Measurements from ENCODE around the gene PRAC1.

The PRAC1 gene

GRCh38 chr17:48738424-48738802 lies 16.1 kb upstream of the PRAC1 start:
- H3K9ac ChIP-seq (ENCODE audit: low read depth, low read length, poor library complexity), result no peak overlapping the region
- no peak overlapping the region for H2BK15ac ChIP-seq (ENCODE audit: low read length)
- H3K4ac ChIP-seq (ENCODE audit: low read length), result no peak overlapping the region
- H3K4me2 ChIP-seq (ENCODE audit: insufficient read depth, low read length, poor library complexity, severe bottlenecking), result no peak overlapping the region
- no peaks in the 10 kb centered on the region for H3K79me1 ChIP-seq (ENCODE audit: low read depth, low read length)
- peaks cover 0 to 5% of the 10 kb centered on the region in 2 donors for H3K9me3 ChIP-seq (replicated peaks in 1 of 2; ENCODE audit: control insufficient read depth in 2 of 2, insufficient read depth in 1 of 2, low read depth in 1 of 2, low read length in 2 of 2)
- peak overlapping the region in 1 of 2 donors; percentile 41 for H3K4me3 ChIP-seq (ENCODE audit: low read length in 2 of 2)
- no CpG with 5 or more reads among the region's 11 CpGs for WGBS, 2 donors (ENCODE audit: extremely low coverage in 2 of 2, insufficient read length in 2 of 2, insufficient replicate concordance in 1 of 2)
- H3K18ac ChIP-seq (ENCODE audit: low read length), result no peak overlapping the region
- H2BK120ac ChIP-seq (ENCODE audit: low read depth, low read length), result no peak overlapping the region
- no peak overlapping the region for H3K23ac ChIP-seq (ENCODE audit: low read depth, low read length, poor library complexity)
- H4K91ac ChIP-seq (ENCODE audit: low read depth, low read length, poor library complexity), result no peak overlapping the region
- H3K27me3 ChIP-seq (ENCODE audit: control insufficient read depth in 3 of 3, insufficient read depth in 3 of 3, low read depth in 1 of 3, low read length in 3 of 3), result peaks cover 29 to 97% (median 94%) of the 10 kb centered on the region in 3 experiments
- no peak overlapping the region for H2AK5ac ChIP-seq (ENCODE audit: low read depth, low read length)
- H3K4me1 ChIP-seq (ENCODE audit: control insufficient read depth in 2 of 2, insufficient read depth in 1 of 2, low read depth in 1 of 2, low read length in 2 of 2), result no peaks in the 10 kb centered on the region
- no peak overlapping the region for H2AFZ ChIP-seq (ENCODE audit: low read length)
- H2BK5ac ChIP-seq (ENCODE audit: low read length), result no peak overlapping the region
- no peak for DNase-seq (ENCODE audit: low spot score)
- H3K14ac ChIP-seq (ENCODE audit: low read length), result no peak overlapping the region
- H3K27ac ChIP-seq (replicated peaks; ENCODE audit: low read length), result no peak overlapping the region
- H3K36me3 ChIP-seq (replicated peaks in 1 of 2; ENCODE audit: control insufficient read depth in 2 of 2, insufficient read depth in 2 of 2, low read length in 2 of 2), result no peaks in the 10 kb centered on the region
- no peak overlapping the region for H4K8ac ChIP-seq (ENCODE audit: low read depth, low read length)
- H2BK12ac ChIP-seq (ENCODE audit: low read length), result no peak overlapping the region

- H3K79me1 ChIP-seq (ENCODE audit: low read depth, low read length), result no peaks in the 10 kb centered on the region
- H4K8ac ChIP-seq (ENCODE audit: low read depth, low read length), result no peak overlapping the region
- H2AK5ac ChIP-seq (ENCODE audit: low read depth, low read length), result no peak overlapping the region
- WGBS, 2 donors (ENCODE audit: extremely low coverage in 2 of 2, insufficient read length in 2 of 2, insufficient replicate concordance in 1 of 2), result no CpG with 5 or more reads among the region's 4 CpGs
- H3K9me3 ChIP-seq (replicated peaks in 1 of 2; ENCODE audit: control insufficient read depth in 2 of 2, insufficient read depth in 1 of 2, low read depth in 1 of 2, low read length in 2 of 2), result peaks cover 0 to 5% of the 10 kb centered on the region in 2 donors
- H2BK15ac ChIP-seq (ENCODE audit: low read length), result no peak overlapping the region
- no peaks in the 10 kb centered on the region for H3K4me1 ChIP-seq (ENCODE audit: control insufficient read depth in 2 of 2, insufficient read depth in 1 of 2, low read depth in 1 of 2, low read length in 2 of 2)
- H2BK120ac ChIP-seq (ENCODE audit: low read depth, low read length), result no peak overlapping the region
- no peak overlapping the region for H3K9ac ChIP-seq (ENCODE audit: low read depth, low read length, poor library complexity)
- no peak overlapping the region for H2BK12ac ChIP-seq (ENCODE audit: low read length)
- no peak overlapping the region for H3K4me2 ChIP-seq (ENCODE audit: insufficient read depth, low read length, poor library complexity, severe bottlenecking)
- H2AFZ ChIP-seq (ENCODE audit: low read length), result no peak overlapping the region
- no peak overlapping the region for H3K27ac ChIP-seq (replicated peaks; ENCODE audit: low read length)
- DNase-seq (ENCODE audit: low spot score), result no peak
- no peak overlapping the region for H3K23ac ChIP-seq (ENCODE audit: low read depth, low read length, poor library complexity)
- H3K27me3 ChIP-seq (ENCODE audit: control insufficient read depth in 3 of 3, insufficient read depth in 3 of 3, low read depth in 1 of 3, low read length in 3 of 3), result peaks cover 37 to 97% (median 94%) of the 10 kb centered on the region in 3 experiments
- no peak overlapping the region for H2BK5ac ChIP-seq (ENCODE audit: low read length)
- H3K4ac ChIP-seq (ENCODE audit: low read length), result no peak overlapping the region
- no peak overlapping the region for H3K18ac ChIP-seq (ENCODE audit: low read length)
- H3K36me3 ChIP-seq (replicated peaks in 1 of 2; ENCODE audit: control insufficient read depth in 2 of 2, insufficient read depth in 2 of 2, low read length in 2 of 2), result no peaks in the 10 kb centered on the region
- no peak overlapping the region for H3K4me3 ChIP-seq (ENCODE audit: low read length in 2 of 2)
- H3K14ac ChIP-seq (ENCODE audit: low read length), result no peak overlapping the region
- H4K91ac ChIP-seq (ENCODE audit: low read depth, low read length, poor library complexity), result no peak overlapping the region
Observed at GRCh38 chr17:48737330-48738043, 15.2 kb upstream of the PRAC1 start.

DNA sequence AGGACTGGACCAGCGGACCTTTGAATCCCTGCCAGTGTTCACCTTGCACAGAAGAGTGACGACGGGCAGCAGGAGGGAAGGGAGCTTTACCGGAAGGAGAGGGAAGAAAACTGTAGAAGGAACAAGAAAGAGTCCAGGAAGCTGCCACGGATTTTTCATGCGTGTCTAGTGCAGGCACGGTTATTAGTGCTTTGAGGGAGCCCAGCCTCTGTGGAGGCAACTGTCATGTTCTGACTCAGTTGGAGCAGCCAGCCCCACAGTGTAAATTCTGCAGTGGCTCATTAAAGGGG lies 12.7 kb upstream of the PRAC1 start:
- WGBS, 2 donors (ENCODE audit: extremely low coverage in 2 of 2, insufficient read length in 2 of 2, insufficient replicate concordance in 1 of 2), result no CpG with 5 or more reads among the region's 7 CpGs

GRCh38 chr17:48734333-48735061 lies 12.2 kb upstream of the PRAC1 start:
- H3K79me1 ChIP-seq (ENCODE audit: low read depth, low read length), result no peaks in the 10 kb centered on the region
- no peaks in the 10 kb centered on the region for H3K36me3 ChIP-seq (replicated peaks in 1 of 2; ENCODE audit: control insufficient read depth in 2 of 2, insufficient read depth in 2 of 2, low read length in 2 of 2)
- no peak overlapping the region for H2BK15ac ChIP-seq (ENCODE audit: low read length)
- H2AFZ ChIP-seq (ENCODE audit: low read length), result no peak overlapping the region
- H3K9me3 ChIP-seq (replicated peaks in 1 of 2; ENCODE audit: control insufficient read depth in 2 of 2, insufficient read depth in 1 of 2, low read depth in 1 of 2, low read length in 2 of 2), result peaks cover 0 to 5% of the 10 kb centered on the region in 2 donors
- no peak overlapping the region for H2BK5ac ChIP-seq (ENCODE audit: low read length)
- H2BK120ac ChIP-seq (ENCODE audit: low read depth, low read length), result no peak overlapping the region
- H4K8ac ChIP-seq (ENCODE audit: low read depth, low read length), result no peak overlapping the region
- H3K4ac ChIP-seq (ENCODE audit: low read length), result no peak overlapping the region
- H3K4me1 ChIP-seq (ENCODE audit: control insufficient read depth in 2 of 2, insufficient read depth in 1 of 2, low read depth in 1 of 2, low read length in 2 of 2), result no peaks in the 10 kb centered on the region
- WGBS, 2 donors (ENCODE audit: extremely low coverage in 2 of 2, insufficient read length in 2 of 2, insufficient replicate concordance in 1 of 2), result no CpG with 5 or more reads among the region's 14 CpGs
- no peak overlapping the region for H3K4me2 ChIP-seq (ENCODE audit: insufficient read depth, low read length, poor library complexity, severe bottlenecking)
- peaks cover 44 to 98% (median 94%) of the 10 kb centered on the region in 3 experiments for H3K27me3 ChIP-seq (ENCODE audit: control insufficient read depth in 3 of 3, insufficient read depth in 3 of 3, low read depth in 1 of 3, low read length in 3 of 3)
- no peak for DNase-seq (ENCODE audit: low spot score)
- H2AK5ac ChIP-seq (ENCODE audit: low read depth, low read length), result no peak overlapping the region
- H3K23ac ChIP-seq (ENCODE audit: low read depth, low read length, poor library complexity), result no peak overlapping the region
- no peak overlapping the region for H3K4me3 ChIP-seq (ENCODE audit: low read length in 2 of 2)
- H3K9ac ChIP-seq (ENCODE audit: low read depth, low read length, poor library complexity), result no peak overlapping the region
- no peak overlapping the region for H2BK12ac ChIP-seq (ENCODE audit: low read length)
- no peak overlapping the region for H4K91ac ChIP-seq (ENCODE audit: low read depth, low read length, poor library complexity)
- no peak overlapping the region for H3K14ac ChIP-seq (ENCODE audit: low read length)
- H3K18ac ChIP-seq (ENCODE audit: low read length), result no peak overlapping the region
- H3K27ac ChIP-seq (replicated peaks; ENCODE audit: low read length), result no peak overlapping the region

More for the DNA sequence above, 12.7 kb upstream of the PRAC1 start:
- Histone ChIP-seq H2BK120ac (ENCODE audit: low read depth, low read length) (no peak overlapping the region), H3K27ac (replicated peaks; ENCODE audit: low read length) (no peak overlapping the region), H4K8ac (ENCODE audit: low read depth, low read length) (no peak overlapping the region), H3K4me3 (ENCODE audit: low read length in 2 of 2) (no peak overlapping the region), H2BK15ac (ENCODE audit: low read length) (no peak overlapping the region), H2BK5ac (ENCODE audit: low read length) (no peak overlapping the region), H2AK5ac (ENCODE audit: low read depth, low read length) (no peak overlapping the region), H3K4me2 (ENCODE audit: insufficient read depth, low read length, poor library complexity, severe bottlenecking) (no peak overlapping the region), H2AFZ (ENCODE audit: low read length) (no peak overlapping the region), H3K14ac (ENCODE audit: low read length) (no peak overlapping the region), H3K4me1 (ENCODE audit: control insufficient read depth in 2 of 2, insufficient read depth in 1 of 2, low read depth in 1 of 2, low read length in 2 of 2) (no peaks in the 10 kb centered on the region), H3K18ac (ENCODE audit: low read length) (no peak overlapping the region), H3K9me3 (replicated peaks in 1 of 2; ENCODE audit: control insufficient read depth in 2 of 2, insufficient read depth in 1 of 2, low read depth in 1 of 2, low read length in 2 of 2) (peaks cover 0 to 5% of the 10 kb centered on the region in 2 donors), H3K9ac (ENCODE audit: low read depth, low read length, poor library complexity) (no peak overlapping the region), H3K27me3 (ENCODE audit: control insufficient read depth in 3 of 3, insufficient read depth in 3 of 3, low read depth in 1 of 3, low read length in 3 of 3) (peaks cover 39 to 98% (median 93%) of the 10 kb centered on the region in 3 experiments), H2BK12ac (ENCODE audit: low read length) (no peak overlapping the region), H3K23ac (ENCODE audit: low read depth, low read length, poor library complexity) (no peak overlapping the region), H4K91ac (ENCODE audit: low read depth, low read length, poor library complexity) (no peak overlapping the region), H3K36me3 (replicated peaks in 1 of 2; ENCODE audit: control insufficient read depth in 2 of 2, insufficient read depth in 2 of 2, low read length in 2 of 2) (no peaks in the 10 kb centered on the region), H3K4ac (ENCODE audit: low read length) (no peak overlapping the region), H3K79me1 (ENCODE audit: low read depth, low read length) (no peaks in the 10 kb centered on the region)
- no peak for DNase-seq (ENCODE audit: low spot score)
